ENCODE data around the gene NCOA7. TPM values are rescaled to one million over a fixed set of nuclear protein-coding genes. Genes with fewer than 3 reads are reported as not detected.

The NCOA7 gene
- total and polyA plus RNA-seq, 9 of the 15 experiments (the other 6 are each of a cell fraction or from before 2014, with no cell fraction given) = 5.8 to 14.6 (median 9.3) TPM

DNA sequence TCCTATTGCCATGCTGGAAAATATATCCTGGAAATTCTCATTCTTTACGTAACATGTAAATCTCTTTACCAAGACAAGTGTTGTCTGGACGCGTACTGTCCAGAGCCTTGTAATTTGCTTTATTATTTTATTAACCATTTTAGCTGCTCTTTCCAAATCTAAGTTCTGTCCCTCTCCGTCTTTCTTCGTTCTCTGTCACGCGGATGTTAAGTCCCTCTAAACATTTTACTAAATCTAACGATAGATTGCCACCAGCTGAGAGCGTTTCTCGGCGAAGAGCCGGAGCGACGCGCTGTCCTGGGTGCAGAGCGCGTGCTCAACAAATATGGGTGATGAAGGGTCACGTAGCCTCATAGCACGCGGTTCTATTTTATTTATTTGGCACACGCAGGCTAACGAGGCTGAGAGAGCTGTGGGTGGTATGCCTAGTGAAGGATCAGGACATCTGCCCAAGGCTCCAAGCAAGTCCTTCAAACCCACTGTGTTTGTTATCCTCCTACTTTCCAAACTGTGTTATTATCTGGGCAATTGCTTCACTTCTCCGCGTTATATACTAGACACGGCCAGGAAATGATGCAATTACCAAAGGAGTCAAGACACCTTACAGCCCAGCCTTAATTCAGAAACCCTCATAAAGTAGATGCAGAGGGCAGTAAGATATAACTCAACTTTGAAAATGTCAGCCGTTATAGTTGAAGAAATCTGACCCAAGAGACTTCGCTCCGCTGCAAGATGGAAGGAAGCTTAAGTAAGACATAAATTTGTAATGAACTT is 10.0 kb upstream of the NCOA7 start (continued):
- TF ChIP-seq SMARCC2 (IDR thresholded peaks at IDR 0.05; ENCODE audit: low read depth) (no peak; the same call in 1 of the 2 replicates), E2F4 (CRISPR knock-in tag; IDR thresholded peaks at IDR 0.05; ENCODE audit: low read depth) (no peak), HDAC2 (IDR thresholded peaks at IDR 0.05) (no peak), ASH1L (IDR thresholded peaks at IDR 0.05; ENCODE audit: borderline replicate concordance, low read depth, partially characterized antibody) (no peak), ZNF12 (CRISPR knock-in tag; IDR thresholded peaks at IDR 0.05) (no peak), CBX8 (IDR thresholded peaks at IDR 0.05; ENCODE audit: borderline replicate concordance, extremely low read depth, low read depth, low read length, poor library complexity, severe bottlenecking) (no peak), ZEB2 (IDR thresholded peaks at IDR 0.05) (no peak), ZNF121 (CRISPR knock-in tag; conservative IDR thresholded peaks at IDR 0.05) (no peak), ZNF584 (CRISPR knock-in tag; IDR thresholded peaks at IDR 0.05; ENCODE audit: low read depth) (peak; percentile 72; the same call in 1 of the 2 replicates), ZZZ3 (IDR thresholded peaks at IDR 0.05) (no peak), ZC3H11A (IDR thresholded peaks at IDR 0.05; ENCODE audit: low read depth, low read length) (no peak), MEIS2 (IDR thresholded peaks at IDR 0.05; ENCODE audit: partially characterized antibody) (peak; percentile 68), POLR2G (IDR thresholded peaks at IDR 0.05; ENCODE audit: low read depth, low read length) (no peak), ZNF699 (CRISPR knock-in tag; IDR thresholded peaks at IDR 0.05; ENCODE audit: insufficient replicate concordance) (no peak), ZNF398 (CRISPR knock-in tag; IDR thresholded peaks at IDR 0.05) (no peak), ZBTB9 (CRISPR knock-in tag; IDR thresholded peaks at IDR 0.05) (no peak), ZNF551 (CRISPR knock-in tag; IDR thresholded peaks at IDR 0.05) (no peak), NFYB (IDR thresholded peaks at IDR 0.05; ENCODE audit: extremely low read depth, insufficient read length) (no peak), OTX1 (CRISPR knock-in tag; IDR thresholded peaks at IDR 0.05) (no peak; the same call in 1 of the 2 replicates)
- TF ChIP-seq, protein P1, sequence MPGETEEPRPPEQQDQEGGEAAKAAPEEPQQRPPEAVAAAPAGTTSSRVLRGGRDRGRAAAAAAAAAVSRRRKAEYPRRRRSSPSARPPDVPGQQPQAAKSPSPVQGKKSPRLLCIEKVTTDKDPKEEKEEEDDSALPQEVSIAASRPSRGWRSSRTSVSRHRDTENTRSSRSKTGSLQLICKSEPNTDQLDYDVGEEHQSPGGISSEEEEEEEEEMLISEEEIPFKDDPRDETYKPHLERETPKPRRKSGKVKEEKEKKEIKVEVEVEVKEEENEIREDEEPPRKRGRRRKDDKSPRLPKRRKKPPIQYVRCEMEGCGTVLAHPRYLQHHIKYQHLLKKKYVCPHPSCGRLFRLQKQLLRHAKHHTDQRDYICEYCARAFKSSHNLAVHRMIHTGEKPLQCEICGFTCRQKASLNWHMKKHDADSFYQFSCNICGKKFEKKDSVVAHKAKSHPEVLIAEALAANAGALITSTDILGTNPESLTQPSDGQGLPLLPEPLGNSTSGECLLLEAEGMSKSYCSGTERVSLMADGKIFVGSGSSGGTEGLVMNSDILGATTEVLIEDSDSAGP (CRISPR knock-in tag; IDR thresholded peaks at IDR 0.05) = peak; percentile 52; the same call in 1 of the 2 replicates
- TF ChIP-seq, protein P2, sequence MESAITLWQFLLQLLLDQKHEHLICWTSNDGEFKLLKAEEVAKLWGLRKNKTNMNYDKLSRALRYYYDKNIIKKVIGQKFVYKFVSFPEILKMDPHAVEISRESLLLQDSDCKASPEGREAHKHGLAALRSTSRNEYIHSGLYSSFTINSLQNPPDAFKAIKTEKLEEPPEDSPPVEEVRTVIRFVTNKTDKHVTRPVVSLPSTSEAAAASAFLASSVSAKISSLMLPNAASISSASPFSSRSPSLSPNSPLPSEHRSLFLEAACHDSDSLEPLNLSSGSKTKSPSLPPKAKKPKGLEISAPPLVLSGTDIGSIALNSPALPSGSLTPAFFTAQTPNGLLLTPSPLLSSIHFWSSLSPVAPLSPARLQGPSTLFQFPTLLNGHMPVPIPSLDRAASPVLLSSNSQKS (CRISPR knock-in tag; IDR thresholded peaks at IDR 0.05) = no peak
